GM23338 (cell line): ENCODE measurements around the gene PIN1. TPM values are rescaled to one million over a fixed set of nuclear protein-coding genes. Genes with fewer than 3 reads are reported as not detected.

Experiments used
- ATAC-seq: fragments of 200-7000 bp; cut with Tn5 transposase; 3 replicates; pipeline ENCODE4 v1.9.1; 2020
- DNase-seq: peaks from one replicate; pipeline ENCODE4 v3.0.0-alpha.2; 2015; ENCODE audit warnings: low spot score
- H2AFZ ChIP-seq: fragments of 200-600 bp; sonication (generic); 2 replicates; pipeline ENCODE4 v1.8.0; 2016; ENCODE audit warnings: antibody characterized with exemption, mild to moderate bottlenecking, moderate library complexity
- H3F3A ChIP-seq: fragments of 200-600 bp; sonication (generic); replicated peaks from 2 replicates; pipeline ENCODE4 v1.8.0; 2017; ENCODE audit warnings: antibody characterized with exemption, mixed run types, low read depth
- H3K27ac ChIP-seq: fragments of 200-600 bp; sonication (generic); 2 replicates; pipeline ENCODE4 v1.6.1; 2016; ENCODE audit warnings: low read depth
- H3K27me3 ChIP-seq: fragments of 200-600 bp; sonication (generic); 2 replicates; pipeline ENCODE4 v1.8.0; 2016; ENCODE audit warnings: mild to moderate bottlenecking, mixed run types, moderate library complexity; ENCODE audit not compliant: insufficient read depth
- H3K36me3 ChIP-seq: fragments of 200-600 bp; sonication (generic); 2 replicates; pipeline ENCODE4 v1.8.0; 2016; ENCODE audit warnings: mild to moderate bottlenecking; ENCODE audit not compliant: insufficient read depth
- H3K4me1 ChIP-seq: fragments of 200-600 bp; sonication (generic); 2 replicates; pipeline ENCODE4 v1.8.0; 2016; ENCODE audit warnings: mild to moderate bottlenecking, moderate library complexity; ENCODE audit not compliant: insufficient read depth
- H3K4me2 ChIP-seq: fragments of 200-600 bp; sonication (generic); 2 replicates; pipeline ENCODE4 v1.7.1; 2017; ENCODE audit warnings: mixed run types
- H3K4me3 ChIP-seq: fragments of 200-600 bp; sonication (generic); 2 replicates; pipeline ENCODE4 v1.6.1; 2016; ENCODE audit warnings: mixed run types
- H3K79me2 ChIP-seq: fragments of 200-600 bp; sonication (generic); replicated peaks from 2 replicates; pipeline ENCODE4 v1.8.0; 2017; ENCODE audit warnings: mild to moderate bottlenecking; ENCODE audit not compliant: insufficient read depth
- H3K9me2 ChIP-seq: fragments of 200-600 bp; sonication (generic); 2 replicates; pipeline ENCODE4 v1.8.0; 2017; ENCODE audit not compliant: insufficient read depth
- H4K20me1 ChIP-seq: fragments of 200-600 bp; sonication (generic); replicated peaks from 2 replicates; pipeline ENCODE4 v1.8.0; 2017; ENCODE audit warnings: mild to moderate bottlenecking; ENCODE audit not compliant: insufficient read depth
- H3K27ac Mint-ChIP-seq: 2 replicates; pipeline ENCODE4 v1.8.0; 2020; ENCODE audit warnings: inconsistent platforms, mild to moderate bottlenecking, moderate library complexity, mixed read lengths
- H3K27me3 Mint-ChIP-seq: 3 replicates; pipeline ENCODE4 v1.8.0; 2022; ENCODE audit warnings: low read depth, mild to moderate bottlenecking, moderate library complexity, mixed read lengths, inconsistent platforms; ENCODE audit not compliant: insufficient read depth, poor library complexity
- H3K36me3 Mint-ChIP-seq: 3 replicates; pipeline ENCODE4 v1.8.0; 2021; ENCODE audit warnings: low read depth, mild to moderate bottlenecking, inconsistent platforms, moderate library complexity, mixed read lengths
- H3K4me1 Mint-ChIP-seq: 3 replicates; pipeline ENCODE4 v1.8.0; 2020; ENCODE audit warnings: mild to moderate bottlenecking, inconsistent platforms, mixed read lengths
- H3K4me3 Mint-ChIP-seq: 3 replicates; pipeline ENCODE4 v1.8.0; 2021; ENCODE audit warnings: moderate library complexity, mild to moderate bottlenecking, inconsistent platforms, mixed read lengths
- H3K9me3 Mint-ChIP-seq: 3 replicates; pipeline ENCODE4 v1.8.0; 2020; ENCODE audit warnings: moderate library complexity, mild to moderate bottlenecking, inconsistent platforms, mixed read lengths
- CREB1 ChIP-seq: fragments of 250-450 bp; sonication (Bioruptor Pico); IDR thresholded peaks from 2 replicates; pipeline ENCODE4 v1.5.0; 2020; ENCODE audit warnings: low read depth, mild to moderate bottlenecking, moderate library complexity
- CTCF ChIP-seq, 2 experiments: fragments of 200-600 bp in 1 of 2; sonication (generic) in 1 of 2; conservative IDR thresholded peaks; 2 replicates each; pipeline versions ENCODE4 v1.5.1 to v1.6.1; 2016 to 2017; ENCODE audit warnings: antibody characterized with exemption in 2 of 2, low read depth in 2 of 2, mild to moderate bottlenecking in 2 of 2, moderate library complexity in 1 of 2
- ETS1 ChIP-seq: IDR thresholded peaks from 2 replicates; pipeline ENCODE4 v1.6.1; 2016; ENCODE audit warnings: antibody characterized with exemption
- EZH2 ChIP-seq: fragments of 200-600 bp; sonication (generic); IDR thresholded peaks from one replicate; pipeline ENCODE4 v1.8.0; 2017; ENCODE audit warnings: antibody characterized with exemption, mild to moderate bottlenecking, low read depth; ENCODE audit not compliant: unreplicated experiment
- EZH2phosphoT487 ChIP-seq: fragments of 200-600 bp; sonication (generic); IDR thresholded peaks from one replicate; pipeline ENCODE4 v1.8.1; 2018; ENCODE audit warnings: antibody characterized with exemption; ENCODE audit not compliant: unreplicated experiment
- JUNB ChIP-seq: IDR thresholded peaks from one replicate; pipeline ENCODE4 v1.6.1; 2016; ENCODE audit warnings: antibody characterized with exemption; ENCODE audit not compliant: unreplicated experiment
- NANOG ChIP-seq: IDR thresholded peaks from 2 replicates; pipeline ENCODE4 v1.6.1; 2016; ENCODE audit warnings: antibody characterized with exemption, borderline replicate concordance
- POLR2AphosphoS5 ChIP-seq: IDR thresholded peaks from 2 replicates; pipeline ENCODE4 v1.6.1; 2016; ENCODE audit warnings: antibody characterized with exemption, low read depth
- REST ChIP-seq: IDR thresholded peaks from one replicate; pipeline ENCODE4 v1.6.1; 2018; ENCODE audit warnings: antibody characterized with exemption; ENCODE audit not compliant: unreplicated experiment
- STAT1 ChIP-seq: IDR thresholded peaks from one replicate; pipeline ENCODE4 v1.6.1; 2016; ENCODE audit warnings: antibody characterized with exemption; ENCODE audit not compliant: unreplicated experiment
- ZNF114 ChIP-seq: fragments of 250-450 bp; sonication (Bioruptor Pico); IDR thresholded peaks from 2 replicates; pipeline ENCODE4 v1.5.0; 2020; ENCODE audit warnings: mild to moderate bottlenecking, moderate library complexity
- ZNF331 ChIP-seq: fragments of 250-450 bp; sonication (Bioruptor Pico); IDR thresholded peaks from 2 replicates; pipeline ENCODE4 v1.5.0; 2020; ENCODE audit warnings: low read depth, mild to moderate bottlenecking, moderate library complexity
- ZNF462 ChIP-seq: fragments of 250-450 bp; sonication (Bioruptor Pico); IDR thresholded peaks from 2 replicates; pipeline ENCODE4 v1.5.0; 2020; ENCODE audit warnings: mild to moderate bottlenecking, moderate library complexity
- polyA plus RNA-seq: library from polyadenylated mRNA; unstranded; fragments of >200 nt; fragmentation: Nextera tagmentation; extraction: Ambion mirVana; gene quantifications from 2 replicates; pipeline ENCODE4 v1.2.1, GENCODE V29; 2016
- total RNA-seq: library from RNA; depleted of rRNA; stranded (reverse); fragments of >200 nt; shearing (Covaris generic); gene quantifications from 2 replicates; pipeline ENCODE4 v1.2.3, GENCODE V29; 2014

The PIN1 gene
- total and polyA plus RNA-seq, 2 experiments from 2014 or later = 127 TPM

GRCh38 chr19:9871626-9872338, 36.7 kb downstream of the PIN1 start:
- ATAC-seq = no peak; the same call in 2 of the 3 replicates
- no peak for TF ChIP-seq ETS1
- TF ChIP-seq ZNF331 (CRISPR knock-in tag) = no peak
- no peak for TF ChIP-seq ZNF462 (CRISPR knock-in tag)
- TF ChIP-seq CREB1 (CRISPR knock-in tag) = no peak
- no peak for TF ChIP-seq NANOG
- TF ChIP-seq EZH2phosphoT487 = no peak
- TF ChIP-seq REST = no peak
- TF ChIP-seq CTCF (conservative IDR thresholded peaks at IDR 0.05; ENCODE audit: low read depth in 2 of 2) = no peak
- TF ChIP-seq JUNB = no peak
- TF ChIP-seq EZH2 = no peak
- no peak for TF ChIP-seq POLR2AphosphoS5
- no peak for TF ChIP-seq STAT1
- no peak for TF ChIP-seq ZNF114 (CRISPR knock-in tag)
- Histone ChIP-seq H3K27ac (0 out of 2 replicates have a peak overlapping the region, but pooled peaks have one; percentile 66), H3K27me3 (no peaks in the 10 kb centered on the region), H4K20me1 (peaks cover 8% of the 10 kb centered on the region), H3K36me3 (no peaks in the 10 kb centered on the region), H3K4me1 (0 out of 2 replicates have a peak, but pooled peaks cover 3% of the 10 kb centered on the region), H3K4me2 (no peak overlapping the region), H3K79me2 (no peaks in the 10 kb centered on the region), H3K4me3 (no peak overlapping the region), H3K9me2 (no peaks in the 10 kb centered on the region), H3F3A (0 out of 2 replicates have a peak, but pooled peaks cover 1% of the 10 kb centered on the region), H2AFZ (no peak overlapping the region)
- H3K4me1 Mint-ChIP-seq = peaks cover 5% of the 10 kb centered on the region
- DNase-seq = no peak
- no peak overlapping the region for H3K4me3 Mint-ChIP-seq
- no peak overlapping the region for H3K27ac Mint-ChIP-seq
- peaks cover 3% of the 10 kb centered on the region; the same call in 1 of the 3 replicates for H3K36me3 Mint-ChIP-seq
- peaks cover 4% of the 10 kb centered on the region for H3K27me3 Mint-ChIP-seq
- H3K9me3 Mint-ChIP-seq = no peaks in the 10 kb centered on the region
